SK-N-SH treated with all-trans-retinoic acid at 6 μM for 48 hours (cell line): ENCODE measurements around the gene LRP3.

Source experiments
- ATAC-seq: fragments of 200-7000 bp; cut with Tn5 transposase; 3 replicates; pipeline ENCODE4 v1.9.1; 2020; ENCODE audit warnings: mild to moderate bottlenecking, moderate library complexity
- ARNTL ChIP-seq: fragments of 450-650 bp; formaldehyde crosslinking; IDR thresholded peaks from 2 replicates; pipeline ENCODE4 v1.5.0; 2020; ENCODE audit warnings: low read depth, mild to moderate bottlenecking, moderate library complexity, borderline replicate concordance
- BACH2 ChIP-seq: fragments of 250-450 bp; sonication (Bioruptor Pico); IDR thresholded peaks from 2 replicates; pipeline ENCODE4 v1.9.0; 2021; ENCODE audit warnings: mild to moderate bottlenecking, borderline replicate concordance
- CSDC2 ChIP-seq: fragments of 250-450 bp; sonication (Bioruptor Pico); IDR thresholded peaks from 2 replicates; pipeline ENCODE4 v1.5.0; 2020; ENCODE audit warnings: mild to moderate bottlenecking, moderate library complexity
- GLIS3 ChIP-seq: fragments of 250-450 bp; sonication (Bioruptor Pico); IDR thresholded peaks from 2 replicates; pipeline ENCODE4 v1.5.0; 2020; ENCODE audit warnings: mild to moderate bottlenecking, moderate library complexity
- ISL1 ChIP-seq: fragments of 250-450 bp; sonication (Bioruptor Pico); IDR thresholded peaks from 2 replicates; pipeline ENCODE4 v2.1.2; 2022; ENCODE audit warnings: mild to moderate bottlenecking, moderate library complexity
- OSR1 ChIP-seq: fragments of 250-450 bp; sonication (Bioruptor Pico); IDR thresholded peaks from 2 replicates; pipeline ENCODE4 v1.8.0; 2022; ENCODE audit warnings: moderate library complexity, mild to moderate bottlenecking, inconsistent platforms
- PATZ1 ChIP-seq: fragments of 250-450 bp; sonication (Bioruptor Pico); IDR thresholded peaks from 2 replicates; pipeline ENCODE4 v1.8.0; 2020; ENCODE audit warnings: mild to moderate bottlenecking, moderate library complexity, borderline replicate concordance
- PPARA ChIP-seq: fragments of 250-450 bp; sonication (Bioruptor Pico); IDR thresholded peaks from 2 replicates; pipeline ENCODE4 v1.5.0; 2020; ENCODE audit warnings: mild to moderate bottlenecking, borderline replicate concordance
- RARB ChIP-seq: fragments of 250-450 bp; sonication (Bioruptor Pico); IDR thresholded peaks from 2 replicates; pipeline ENCODE4 v1.8.0; 2021; ENCODE audit warnings: mild to moderate bottlenecking, moderate library complexity
- SNAI2 ChIP-seq: fragments of 250-450 bp; sonication (Bioruptor Pico); IDR thresholded peaks from 2 replicates; pipeline ENCODE4 v1.5.0; 2020; ENCODE audit warnings: mild to moderate bottlenecking, moderate library complexity
- TCF4 ChIP-seq: fragments of 250-450 bp; sonication (Bioruptor Pico); IDR thresholded peaks from 2 replicates; pipeline ENCODE4 v1.8.0; 2021; ENCODE audit warnings: mild to moderate bottlenecking, moderate library complexity, borderline replicate concordance
- TOX ChIP-seq: fragments of 250-450 bp; sonication (Bioruptor Pico); IDR thresholded peaks from 2 replicates; pipeline ENCODE4 v1.8.0; 2021; ENCODE audit warnings: mild to moderate bottlenecking, moderate library complexity, borderline replicate concordance
- TSHZ2 ChIP-seq: fragments of 250-450 bp; sonication (Bioruptor Pico); IDR thresholded peaks from 2 replicates; pipeline ENCODE4 v1.5.0; 2020; ENCODE audit warnings: mild to moderate bottlenecking, moderate library complexity
- ZC3H10 ChIP-seq: fragments of 250-450 bp; sonication (Bioruptor Pico); IDR thresholded peaks from 2 replicates; pipeline ENCODE4 v1.5.1; 2021; ENCODE audit warnings: mild to moderate bottlenecking, moderate library complexity
- ZFP3 ChIP-seq: fragments of 250-450 bp; sonication (Bioruptor Pico); IDR thresholded peaks from 2 replicates; pipeline ENCODE4 v1.5.0; 2020; ENCODE audit warnings: mild to moderate bottlenecking, moderate library complexity
- ZFP30 ChIP-seq: fragments of 450-650 bp; formaldehyde crosslinking; IDR thresholded peaks from 2 replicates; pipeline ENCODE4 v1.5.0; 2022; ENCODE audit warnings: mild to moderate bottlenecking, moderate library complexity
- ZNF70 ChIP-seq: fragments of 450-650 bp; formaldehyde crosslinking; IDR thresholded peaks from 2 replicates; pipeline ENCODE4 v1.5.0; 2020; ENCODE audit warnings: mild to moderate bottlenecking, moderate library complexity
- ZNF8 ChIP-seq: fragments of 450-650 bp; formaldehyde crosslinking; IDR thresholded peaks from 2 replicates; pipeline ENCODE4 v1.5.0; 2020; ENCODE audit warnings: mild to moderate bottlenecking, moderate library complexity
- TF ChIP-seq, protein P1 (sequence below): fragments of 250-450 bp; sonication (Bioruptor Pico); IDR thresholded peaks from 2 replicates; pipeline ENCODE4 v1.5.1; 2020; ENCODE audit warnings: low read depth, mild to moderate bottlenecking, moderate library complexity
- TF ChIP-seq, protein P2 (sequence below): fragments of 250-450 bp; sonication (Bioruptor Pico); IDR thresholded peaks from 2 replicates; pipeline ENCODE4 v1.8.0; 2021; ENCODE audit warnings: low read depth, mild to moderate bottlenecking, moderate library complexity, borderline replicate concordance
- TF ChIP-seq, protein P3 (sequence below): fragments of 250-450 bp; sonication (Bioruptor Pico); IDR thresholded peaks from 2 replicates; pipeline ENCODE4 v1.5.1; 2021; ENCODE audit warnings: mild to moderate bottlenecking, moderate library complexity

LRP3 gene

DNA sequence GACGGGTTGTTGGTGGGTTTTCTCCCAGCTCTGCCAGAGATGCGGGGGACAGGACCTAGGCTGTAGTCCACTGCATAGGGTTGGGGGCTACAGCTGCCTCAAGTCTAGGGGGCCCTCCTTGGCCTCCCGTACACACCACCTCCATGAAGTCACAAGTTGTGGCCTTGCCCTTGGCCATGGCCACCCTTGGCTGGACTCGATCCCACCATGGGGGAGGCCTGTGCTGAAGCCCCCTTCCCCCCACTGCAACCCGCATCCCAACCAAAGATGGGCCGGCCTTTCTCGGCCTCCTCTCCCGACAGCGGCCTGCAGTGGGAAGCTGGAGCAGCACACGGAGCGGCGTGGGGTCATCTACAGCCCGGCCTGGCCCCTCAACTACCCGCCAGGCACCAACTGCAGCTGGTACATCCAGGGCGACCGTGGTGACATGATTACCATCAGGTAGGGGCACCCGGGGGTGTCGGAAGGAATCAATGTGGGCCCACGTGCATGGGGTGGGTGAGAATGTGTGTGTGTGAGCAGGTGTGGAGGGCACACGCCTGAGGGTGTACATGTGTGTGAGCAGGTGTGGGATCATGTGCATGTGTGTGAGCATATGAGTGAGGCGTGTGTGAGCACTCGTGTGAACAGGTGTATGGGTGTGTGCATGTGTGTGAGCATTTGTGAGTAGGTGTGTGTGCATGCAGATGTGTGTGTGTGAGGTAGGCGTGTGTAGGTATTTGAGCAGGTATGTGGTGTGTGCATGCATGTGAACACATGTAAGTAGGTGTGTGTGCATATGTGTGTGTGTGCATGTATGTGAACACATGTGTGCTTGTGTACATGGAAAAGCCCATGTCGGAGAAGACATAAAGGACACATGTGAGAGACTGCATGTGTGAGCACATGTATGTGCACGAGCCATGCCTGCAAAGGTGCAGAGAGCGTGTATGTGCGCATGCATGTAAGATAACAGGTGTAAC, 8.7 kb downstream of the LRP3 start:
- TF ChIP-seq, protein P1, sequence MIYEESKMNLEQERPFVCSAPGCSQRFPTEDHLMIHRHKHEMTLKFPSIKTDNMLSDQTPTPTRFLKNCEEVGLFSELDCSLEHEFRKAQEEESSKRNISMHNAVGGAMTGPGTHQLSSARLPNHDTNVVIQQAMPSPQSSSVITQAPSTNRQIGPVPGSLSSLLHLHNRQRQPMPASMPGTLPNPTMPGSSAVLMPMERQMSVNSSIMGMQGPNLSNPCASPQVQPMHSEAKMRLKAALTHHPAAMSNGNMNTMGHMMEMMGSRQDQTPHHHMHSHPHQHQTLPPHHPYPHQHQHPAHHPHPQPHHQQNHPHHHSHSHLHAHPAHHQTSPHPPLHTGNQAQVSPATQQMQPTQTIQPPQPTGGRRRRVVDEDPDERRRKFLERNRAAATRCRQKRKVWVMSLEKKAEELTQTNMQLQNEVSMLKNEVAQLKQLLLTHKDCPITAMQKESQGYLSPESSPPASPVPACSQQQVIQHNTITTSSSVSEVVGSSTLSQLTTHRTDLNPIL (CRISPR knock-in tag) = no peak
- no peak for TF ChIP-seq GLIS3
- no peak for TF ChIP-seq TCF4 (CRISPR knock-in tag)
- TF ChIP-seq TSHZ2 (CRISPR knock-in tag) = no peak
- TF ChIP-seq SNAI2 (CRISPR knock-in tag) = no peak
- TF ChIP-seq RARB (CRISPR knock-in tag) = no peak
- TF ChIP-seq BACH2 (CRISPR knock-in tag) = no peak
- TF ChIP-seq ZFP30 (CRISPR knock-in tag) = no peak
- TF ChIP-seq, protein P2, sequence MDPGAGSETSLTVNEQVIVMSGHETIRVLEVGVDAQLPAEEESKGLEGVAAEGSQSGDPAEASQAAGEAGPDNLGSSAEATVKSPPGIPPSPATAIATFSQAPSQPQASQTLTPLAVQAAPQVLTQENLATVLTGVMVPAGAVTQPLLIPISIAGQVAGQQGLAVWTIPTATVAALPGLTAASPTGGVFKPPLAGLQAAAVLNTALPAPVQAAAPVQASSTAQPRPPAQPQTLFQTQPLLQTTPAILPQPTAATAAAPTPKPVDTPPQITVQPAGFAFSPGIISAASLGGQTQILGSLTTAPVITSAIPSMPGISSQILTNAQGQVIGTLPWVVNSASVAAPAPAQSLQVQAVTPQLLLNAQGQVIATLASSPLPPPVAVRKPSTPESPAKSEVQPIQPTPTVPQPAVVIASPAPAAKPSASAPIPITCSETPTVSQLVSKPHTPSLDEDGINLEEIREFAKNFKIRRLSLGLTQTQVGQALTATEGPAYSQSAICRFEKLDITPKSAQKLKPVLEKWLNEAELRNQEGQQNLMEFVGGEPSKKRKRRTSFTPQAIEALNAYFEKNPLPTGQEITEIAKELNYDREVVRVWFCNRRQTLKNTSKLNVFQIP (CRISPR knock-in tag) = no peak
- TF ChIP-seq PPARA (CRISPR knock-in tag) = no peak
- no peak for TF ChIP-seq ZFP3 (CRISPR knock-in tag)
- TF ChIP-seq PATZ1 (CRISPR knock-in tag) = no peak
- ATAC-seq = no peak

- no peak for ATAC-seq
- TF ChIP-seq TSHZ2 (CRISPR knock-in tag) (no peak), ZNF70 (no peak), SNAI2 (CRISPR knock-in tag) (no peak), ISL1 (CRISPR knock-in tag) (no peak), CSDC2 (no peak), TCF4 (CRISPR knock-in tag) (no peak), ZFP3 (CRISPR knock-in tag) (no peak), ZC3H10 (no peak), PPARA (CRISPR knock-in tag) (no peak), ZFP30 (CRISPR knock-in tag) (no peak), ARNTL (CRISPR knock-in tag) (no peak), OSR1 (CRISPR knock-in tag) (no peak), ZNF8 (CRISPR knock-in tag) (no peak), BACH2 (CRISPR knock-in tag) (no peak), TOX (CRISPR knock-in tag) (no peak)
- TF ChIP-seq, protein P3, sequence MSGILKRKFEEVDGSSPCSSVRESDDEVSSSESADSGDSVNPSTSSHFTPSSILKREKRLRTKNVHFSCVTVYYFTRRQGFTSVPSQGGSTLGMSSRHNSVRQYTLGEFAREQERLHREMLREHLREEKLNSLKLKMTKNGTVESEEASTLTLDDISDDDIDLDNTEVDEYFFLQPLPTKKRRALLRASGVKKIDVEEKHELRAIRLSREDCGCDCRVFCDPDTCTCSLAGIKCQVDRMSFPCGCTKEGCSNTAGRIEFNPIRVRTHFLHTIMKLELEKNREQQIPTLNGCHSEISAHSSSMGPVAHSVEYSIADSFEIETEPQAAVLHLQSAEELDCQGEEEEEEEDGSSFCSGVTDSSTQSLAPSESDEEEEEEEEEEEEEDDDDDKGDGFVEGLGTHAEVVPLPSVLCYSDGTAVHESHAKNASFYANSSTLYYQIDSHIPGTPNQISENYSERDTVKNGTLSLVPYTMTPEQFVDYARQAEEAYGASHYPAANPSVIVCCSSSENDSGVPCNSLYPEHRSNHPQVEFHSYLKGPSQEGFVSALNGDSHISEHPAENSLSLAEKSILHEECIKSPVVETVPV (CRISPR knock-in tag) = no peak
- TF ChIP-seq, protein P2 (CRISPR knock-in tag) = no peak
- TF ChIP-seq, protein P1 (CRISPR knock-in tag) = no peak
Observed at GRCh38 chr19:33203529-33203928, 9.4 kb downstream of the LRP3 start.
